Sigmoid colon (tissue), 7 donors: ENCODE results near the gene SEMA3F. TPM values are rescaled to one million over a fixed set of nuclear protein-coding genes. Genes with fewer than 3 reads are reported as not detected.
"Not testable (repeated sequence)": the region's sequence is repeated elsewhere in the genome, so short reads cannot be mapped to it uniquely, and the experiment has no call there.

ENCODE experiments used
- DNase-seq: peaks from one replicate; pipeline ENCODE4 v3.0.0-alpha.2; 2019
- H3K27ac ChIP-seq, 4 donors: fragments of 200-600 bp; sonication (generic); one replicate each; pipeline ENCODE4 v1.5.1; 2016 to 2019; ENCODE audit warnings: mild to moderate bottlenecking in 1 of 4
- H3K27me3 ChIP-seq, 3 donors: fragments of 200-600 bp; sonication (generic); one replicate each; pipeline ENCODE4 v1.5.1; 2019; ENCODE audit warnings: mild to moderate bottlenecking in 1 of 3
- H3K36me3 ChIP-seq, 4 donors: fragments of 200-600 bp; sonication (generic); one replicate each; pipeline ENCODE4 v1.5.1; 2016 to 2019
- H3K4me1 ChIP-seq, 4 donors: fragments of 200-600 bp; sonication (generic); one replicate each; pipeline ENCODE4 v1.5.1; 2017 to 2019
- H3K4me3 ChIP-seq, 4 donors: fragments of 200-600 bp; sonication (generic); one replicate each; pipeline ENCODE4 v1.5.1; 2017 to 2019; ENCODE audit warnings: mild to moderate bottlenecking in 2 of 4, moderate library complexity in 1 of 4
- H3K9me3 ChIP-seq, 4 donors: fragments of 200-600 bp in 3 of 4; sonication (generic) in 3 of 4; one replicate each; pipeline versions ENCODE4 v1.5.1 to v1.6.1; 2013 to 2019
- CTCF ChIP-seq, 4 experiments: fragments of 450-650 bp in 3 of 4; fragments of 200-600 bp in 1 of 4; IDR thresholded peaks; one replicate each; pipeline ENCODE4 v1.5.1; 2016 to 2019; ENCODE audit warnings: antibody characterized with exemption in 4 of 4, mild to moderate bottlenecking in 3 of 4, moderate library complexity in 2 of 4
- EP300 ChIP-seq, 4 donors: sonication (generic); formaldehyde crosslinking; IDR thresholded peaks; one replicate each; pipeline ENCODE4 v1.6.1; 2017; ENCODE audit warnings: antibody characterized with exemption in 4 of 4
- POLR2A ChIP-seq, 2 donors: fragments of 450-650 bp; IDR thresholded peaks; one replicate each; pipeline ENCODE4 v1.6.1; 2016; ENCODE audit warnings: antibody characterized with exemption in 2 of 2, mild to moderate bottlenecking in 2 of 2, moderate library complexity in 2 of 2
- POLR2AphosphoS5 ChIP-seq, 4 donors: sonication (generic); formaldehyde crosslinking; IDR thresholded peaks; one replicate each; pipeline ENCODE4 v1.6.1; 2017; ENCODE audit warnings: antibody characterized with exemption in 4 of 4
- WGBS, 2 donors: extraction: QIAGEN DNeasy Blood & Tissue Kit; methylation state at CpG; one replicate each; pipeline ENCODE4 v1.1.7; 2013; 5-methylcytosine and 5-hydroxymethylcytosine counted together
- intact Hi-C: fragments of 100-400 bp; cut with DNase I; formaldehyde crosslinking; loops from one replicate; pipeline ENCODE4 v1.15.1; 2023
- polyA plus RNA-seq, 3 donors: library from polyadenylated mRNA; stranded (reverse); fragments of 200-250 nt; gene quantifications; one replicate each; pipeline ENCODE4 v1.2.3, GENCODE V29; 2013
- total RNA-seq, 4 donors: library from RNA; depleted of rRNA; stranded (reverse); fragments of >200 nt; gene quantifications; one replicate each; pipeline ENCODE4 v1.1.0, GENCODE V29; 2016
- donor health status: healthy with polysubstance abuse.
- donor health status: Bipolar disorder and iron deficiency.
- donor health status: healthy.

SEMA3F gene
- total and polyA plus RNA-seq, 7 donors = 0.60 to 12.3 (median 7.5) TPM

- Histone ChIP-seq H3K9me3 (no peaks in the 10 kb centered on the region), H3K27ac (peak overlapping the region; percentile 70 to 77 (median 76)), H3K27me3 (no peaks in the 10 kb centered on the region), H3K4me1 (peaks cover 0 to 28% (median 22%) of the 10 kb centered on the region in 4 donors), H3K4me3 (peak overlapping the region; percentile 55 to 73 (median 62)), H3K36me3 (no peaks in the 10 kb centered on the region)
- DNase-seq = peak; percentile 81
- intact Hi-C loops = loop anchor here (1.0 to 2.0 kb wide), 4 partner anchors 19 to 106 kb away; no protein-coding TSS in a partner anchor
- WGBS, 2 donors = 1% methylated on average over 40 of the region's 40 CpGs
- TF ChIP-seq POLR2AphosphoS5 (IDR thresholded peaks at IDR 0.05) = no peak
- TF ChIP-seq POLR2A (IDR thresholded peaks at IDR 0.05) = no peak
- TF ChIP-seq CTCF (IDR thresholded peaks at IDR 0.05) = no peak
- TF ChIP-seq EP300 (IDR thresholded peaks at IDR 0.05) = no peak
Observed at GRCh38 chr3:50226888-50227389, 71.8 kb downstream of the SEMA3F start.

- TF ChIP-seq CTCF (IDR thresholded peaks at IDR 0.05) = peak in 3 of 4 experiments; percentile 48 to 97 (median 60)
- TF ChIP-seq POLR2AphosphoS5 (IDR thresholded peaks at IDR 0.05) = peak in 3 of 4 donors; percentile 42 to 78 (median 69)
- TF ChIP-seq POLR2A (IDR thresholded peaks at IDR 0.05) = peak; percentile 8 to 41
- TF ChIP-seq EP300 (IDR thresholded peaks at IDR 0.05) = no peak
- peak; percentile 95 for DNase-seq
Observed at GRCh38 chr3:50227390-50228183, 72.5 kb downstream of the SEMA3F start.

GRCh38 chr3:50228184-50228763, 73.2 kb downstream of the SEMA3F start:
- DNase-seq, H3K9me3 ChIP-seq, H3K27me3 ChIP-seq, H3K36me3 ChIP-seq, intact Hi-C loops: not testable (repeated sequence)
- WGBS, 2 donors = 29 to 51% methylated on average over 15 of the region's 15 CpGs
- Histone ChIP-seq H3K4me1 (peaks cover 0 to 28% (median 22%) of the 10 kb centered on the region in 4 donors), H3K4me3 (peak overlapping the region in 3 of 4 donors; percentile 55 to 73 (median 65)), H3K27ac (peak overlapping the region in 3 of 4 donors; percentile 75 to 77 (median 76))

More at GRCh38 chr3:50227390-50228183, 72.5 kb downstream of the SEMA3F start:
- Histone ChIP-seq H3K36me3 (no peaks in the 10 kb centered on the region), H3K27ac (peak overlapping the region; percentile 70 to 77 (median 76)), H3K27me3 (no peaks in the 10 kb centered on the region), H3K4me1 (peaks cover 0 to 28% (median 22%) of the 10 kb centered on the region in 4 donors), H3K9me3 (no peaks in the 10 kb centered on the region), H3K4me3 (peak overlapping the region; percentile 55 to 73 (median 62))
- intact Hi-C loops = loop anchor here (1.0 to 2.0 kb wide), 3 partner anchors 19 to 107 kb away; no protein-coding TSS in a partner anchor
- WGBS, 2 donors = 1% methylated on average over 51 of the region's 51 CpGs

- H3K4me3 ChIP-seq = no peak overlapping the region
- 91 to 93% methylated on average over 3 of the region's 3 CpGs for WGBS, 2 donors
- no peaks in the 10 kb centered on the region for H3K9me3 ChIP-seq
- no peak for TF ChIP-seq CTCF (IDR thresholded peaks at IDR 0.05)
- TF ChIP-seq EP300 (IDR thresholded peaks at IDR 0.05) = no peak
- no peak for TF ChIP-seq POLR2AphosphoS5 (IDR thresholded peaks at IDR 0.05)
- no peak for TF ChIP-seq POLR2A (IDR thresholded peaks at IDR 0.05)
- no peak for DNase-seq
- H3K27ac ChIP-seq = peak overlapping the region in 1 of 4 donors; percentile 4
- no peaks in the 10 kb centered on the region for H3K27me3 ChIP-seq
- intact Hi-C loops = no loop called here
- H3K36me3 ChIP-seq = no peaks in the 10 kb centered on the region
- H3K4me1 ChIP-seq = peaks cover 0 to 28% (median 22%) of the 10 kb centered on the region in 4 donors
Observed at GRCh38 chr3:50229490-50229889, 74.4 kb downstream of the SEMA3F start.
